CD1c-positive myeloid dendritic cell (primary cell): ENCODE results near the gene CCNQ.

ENCODE experiments used
- DNase-seq: peaks from one replicate; pipeline ENCODE4 v3.0.0-alpha.2; 2016; ENCODE audit errors: extremely low spot score

The CCNQ gene

DNA sequence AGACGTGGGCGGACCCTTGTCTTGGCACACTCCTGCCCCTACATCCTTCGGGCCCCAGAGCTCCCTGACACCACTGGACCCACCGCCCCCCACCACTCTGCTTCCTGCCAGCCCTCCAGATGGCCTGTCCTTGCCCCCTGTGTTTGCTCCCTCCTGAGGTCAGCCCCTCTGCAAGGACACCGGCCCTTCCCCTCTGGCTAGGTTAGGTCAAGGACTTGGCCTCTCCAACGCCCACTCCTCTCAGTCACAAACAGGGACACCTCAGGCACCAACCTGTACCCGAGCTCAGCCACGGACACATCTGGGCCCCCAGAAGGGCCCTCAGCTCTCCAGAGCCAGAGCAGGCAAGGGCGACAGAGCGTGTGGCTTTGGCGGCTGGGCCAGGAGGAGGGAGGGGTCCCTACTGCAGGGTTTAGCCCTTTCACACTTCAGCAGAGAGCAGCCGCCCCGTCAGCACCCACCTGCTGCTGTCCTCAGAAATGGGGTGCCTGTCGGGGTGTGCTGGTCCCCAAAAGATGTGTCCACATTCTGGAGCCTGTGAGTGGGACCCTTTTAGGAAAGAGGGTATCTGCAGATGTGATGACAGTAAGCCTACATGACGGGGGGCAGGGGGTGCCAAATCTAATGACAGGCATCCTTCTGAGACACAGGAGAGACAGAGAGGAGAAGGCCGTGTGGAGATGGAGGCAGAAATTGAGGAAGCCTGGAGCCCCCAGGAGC lies 24.5 kb upstream of the CCNQ start:
- no peak for DNase-seq

DNA sequence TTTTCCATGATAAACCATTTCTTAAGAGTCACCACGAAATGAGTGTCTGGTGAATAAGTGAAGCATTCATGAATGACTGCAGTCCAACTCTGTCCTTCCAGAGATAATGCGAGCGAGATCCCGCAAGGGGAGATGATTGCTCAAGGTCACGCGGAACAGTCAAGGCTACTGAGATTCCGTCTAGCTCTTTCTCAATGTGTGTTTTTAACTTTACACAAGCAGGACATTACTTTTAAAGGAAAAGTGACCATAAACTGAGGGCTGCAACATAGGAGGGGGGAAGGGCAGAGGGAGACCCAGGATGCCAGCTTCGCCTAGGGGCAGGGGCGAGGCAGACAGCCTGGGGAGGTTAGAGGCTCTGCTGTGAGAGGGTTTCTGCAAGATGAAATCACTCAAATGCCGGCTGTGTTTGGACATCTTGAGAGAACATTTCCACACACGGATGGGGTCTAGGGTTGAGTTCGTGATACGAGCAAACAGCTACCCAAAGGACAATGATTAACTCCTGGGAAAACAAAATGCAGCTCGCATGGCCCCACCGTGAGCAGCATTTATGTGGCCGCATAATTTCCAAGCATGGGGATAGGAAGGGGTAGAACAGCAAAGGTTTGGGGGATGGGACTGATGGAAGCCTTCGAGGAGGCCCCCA lies 23.8 kb upstream of the CCNQ start:
- no peak for DNase-seq

DNA sequence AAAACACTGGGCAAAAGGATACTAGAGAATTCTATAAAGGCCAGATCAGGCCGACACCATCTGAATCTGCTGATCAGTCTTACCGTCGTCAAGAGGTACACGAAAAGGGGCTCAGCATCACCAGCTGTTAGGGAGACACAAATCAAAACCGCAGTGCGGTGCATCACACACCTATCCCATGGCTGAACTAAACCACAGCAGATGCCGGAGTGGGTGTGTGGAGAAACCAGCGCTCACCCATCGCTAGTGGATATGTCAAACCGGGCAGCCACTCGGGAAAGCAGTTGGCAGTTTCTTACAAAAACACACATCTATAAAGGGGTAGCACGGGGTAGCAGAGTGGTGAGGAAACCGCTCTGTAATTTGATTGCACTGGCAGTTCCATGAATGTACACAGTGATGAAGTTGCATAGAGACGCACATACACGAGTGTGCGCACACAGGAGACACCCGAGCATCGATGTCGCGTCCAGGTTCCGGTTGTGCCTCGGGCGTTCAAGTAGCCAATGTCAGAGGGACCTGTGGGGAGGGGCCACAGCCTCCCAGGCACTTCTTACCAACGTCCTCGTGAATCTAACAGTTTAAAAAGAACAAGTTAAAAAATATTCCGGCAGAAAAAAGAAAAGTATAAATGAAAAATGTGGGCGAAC lies 23.1 kb upstream of the CCNQ start:
- no peak for DNase-seq

DNA sequence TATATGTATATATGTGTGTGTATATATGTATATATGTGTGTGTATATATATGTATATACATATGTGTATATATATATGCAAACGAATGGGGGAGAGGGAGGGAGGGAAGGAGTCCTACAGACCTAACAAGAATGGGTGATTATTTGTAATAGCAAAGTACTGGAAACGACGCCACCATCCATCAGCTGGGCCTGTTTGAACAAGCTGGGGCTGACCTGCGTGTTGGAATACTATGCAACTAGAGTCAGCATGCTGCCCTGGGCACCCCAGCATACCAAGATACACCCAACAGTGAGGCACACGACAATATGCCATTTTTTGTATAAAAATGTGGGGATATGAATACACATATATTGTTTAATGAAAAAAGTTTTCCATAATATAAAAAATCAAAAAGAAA lies 21.6 kb upstream of the CCNQ start:
- no peak for DNase-seq

DNA sequence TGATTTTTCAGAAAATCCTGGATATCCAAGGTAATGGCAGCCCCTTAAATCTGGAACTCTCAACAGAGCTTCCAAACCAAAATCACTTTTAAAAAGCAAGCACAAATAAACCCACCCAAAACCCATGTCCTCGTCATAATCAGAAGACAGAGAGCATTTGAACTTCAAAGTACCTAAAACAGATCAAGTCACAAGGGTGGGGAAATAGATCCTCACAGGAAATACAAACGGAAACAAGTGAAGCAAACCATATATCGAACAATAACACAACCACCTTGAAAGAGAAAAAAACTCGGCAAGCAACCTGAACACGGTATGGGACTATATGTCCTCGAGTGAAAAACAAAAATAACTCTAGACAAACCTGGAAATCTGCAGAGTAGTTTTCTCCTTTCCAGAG lies 15.9 kb upstream of the CCNQ start:
- no peak for DNase-seq

DNA sequence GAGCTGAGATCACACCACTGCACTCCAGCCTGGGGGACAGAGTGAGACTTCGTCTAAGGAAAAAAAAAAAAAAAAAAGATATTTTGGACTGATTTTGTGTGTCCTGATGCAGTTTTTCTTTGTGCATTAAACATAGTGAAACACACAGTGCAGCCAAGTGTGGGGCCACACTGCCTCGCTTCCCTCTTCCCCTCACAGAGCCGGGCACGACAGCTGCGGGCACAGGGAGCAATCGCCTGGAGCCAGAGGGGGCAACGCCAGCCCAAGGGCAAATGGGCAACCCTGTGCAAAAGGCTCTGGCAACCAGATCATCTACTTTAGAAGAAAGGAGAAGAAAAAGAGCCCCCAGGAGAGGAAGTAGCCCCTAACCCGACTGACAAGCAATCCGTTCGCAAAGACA lies 13.5 kb upstream of the CCNQ start:
- no peak for DNase-seq

DNA sequence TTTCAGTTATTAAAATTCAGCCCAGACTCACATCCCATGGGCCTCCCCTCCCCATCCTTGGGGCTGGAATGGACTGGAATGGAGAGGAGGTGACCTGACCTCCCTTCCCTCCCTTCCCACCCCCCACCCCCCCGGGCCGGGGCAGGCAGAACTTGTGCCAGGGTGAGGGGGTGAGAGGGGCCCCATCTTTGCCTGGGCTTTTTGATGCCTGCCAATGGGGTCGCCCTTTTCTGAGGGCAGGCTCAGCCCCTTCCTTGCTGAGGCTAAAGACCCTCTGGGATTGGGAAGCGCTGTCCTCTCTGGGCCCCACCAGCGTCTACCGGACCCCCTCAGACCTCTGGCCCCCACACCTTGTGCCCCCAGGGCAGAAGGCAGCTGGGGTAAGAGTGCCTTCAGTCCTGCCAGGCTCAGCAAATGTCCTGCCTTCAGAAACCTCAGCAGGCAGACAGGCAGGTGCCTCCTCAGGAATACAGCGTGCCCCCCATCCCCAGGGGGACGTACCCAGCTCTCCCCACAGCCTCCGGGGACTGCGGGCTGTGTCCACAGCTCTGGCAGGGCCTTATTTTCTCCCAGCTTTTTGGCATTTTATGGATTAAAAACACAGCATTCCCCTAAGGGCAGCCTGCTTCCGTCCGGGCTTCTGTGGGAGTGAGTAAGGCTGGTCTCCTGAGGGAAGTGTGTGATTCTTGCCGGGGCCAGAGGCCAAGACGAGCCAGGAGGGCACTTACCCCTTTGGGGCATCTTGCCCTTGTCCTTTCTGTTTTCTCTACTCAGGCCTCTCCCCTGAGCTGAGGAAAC lies 12.6 kb upstream of the CCNQ start:
- DNase-seq: no peak

DNA sequence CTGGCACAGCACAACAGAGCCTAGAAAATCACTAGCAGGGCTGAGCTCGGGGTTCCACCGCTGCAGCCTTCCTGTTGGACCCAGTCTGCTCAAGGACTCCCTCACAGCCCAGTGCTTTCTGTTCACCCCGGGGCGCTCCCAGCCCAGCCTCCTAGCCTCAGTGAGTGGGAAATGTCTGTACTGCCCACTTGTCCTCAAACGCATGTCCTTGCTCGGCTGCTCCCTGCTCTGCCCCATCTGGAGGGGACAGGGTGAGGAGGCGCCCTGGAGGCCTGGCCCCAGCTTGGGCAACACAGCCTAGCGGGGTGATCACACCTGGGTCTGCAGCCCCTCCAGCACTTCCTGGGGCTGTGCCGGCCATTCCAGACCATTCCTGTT lies 11.9 kb upstream of the CCNQ start:
- DNase-seq: no peak

DNA sequence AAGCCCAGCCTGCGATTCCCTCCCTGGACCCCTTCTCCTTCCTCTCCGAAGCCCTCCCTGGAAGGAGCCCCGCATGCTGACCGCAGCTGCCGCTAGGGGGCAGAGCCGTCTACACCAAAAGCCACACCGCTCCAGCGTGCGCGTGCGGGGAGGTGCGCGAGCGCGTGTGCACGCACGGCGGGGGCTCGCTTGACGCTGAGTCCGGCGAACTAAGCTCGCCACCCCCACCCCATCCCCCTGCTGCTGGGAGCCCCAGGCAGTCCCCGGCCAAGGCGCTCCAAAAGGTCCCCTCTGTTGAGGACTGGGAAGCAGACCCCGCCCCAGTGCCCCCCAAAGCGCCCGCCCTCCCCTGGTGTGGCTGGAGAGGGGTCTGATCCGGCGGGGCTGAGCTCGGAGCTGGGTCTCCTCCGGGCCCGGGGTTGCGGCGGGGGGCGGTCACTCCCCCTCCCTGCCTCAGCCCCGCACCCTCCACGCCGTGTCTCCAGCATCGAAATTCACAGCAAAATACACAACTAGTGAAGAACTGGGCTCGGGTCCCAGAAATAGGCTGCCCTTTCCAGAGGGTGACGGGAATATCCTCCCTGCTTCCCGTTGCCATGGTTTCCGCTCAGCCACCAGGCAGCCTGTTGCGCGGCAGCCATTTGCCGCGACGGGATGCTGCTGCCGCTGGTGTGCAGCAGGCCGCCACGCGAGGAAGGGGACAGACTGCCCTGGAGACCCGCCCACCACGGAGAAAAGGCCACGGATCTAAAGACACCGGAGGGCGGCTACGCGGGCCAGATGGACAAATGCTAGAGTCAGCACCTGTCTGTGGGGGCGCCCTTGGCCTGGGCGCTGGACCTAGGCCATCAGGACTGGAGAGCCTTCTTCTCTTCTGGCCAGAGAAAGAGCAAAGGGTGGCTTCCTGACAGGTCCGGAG lies 11.2 kb upstream of the CCNQ start:
- peak; percentile 71 for DNase-seq

DNA sequence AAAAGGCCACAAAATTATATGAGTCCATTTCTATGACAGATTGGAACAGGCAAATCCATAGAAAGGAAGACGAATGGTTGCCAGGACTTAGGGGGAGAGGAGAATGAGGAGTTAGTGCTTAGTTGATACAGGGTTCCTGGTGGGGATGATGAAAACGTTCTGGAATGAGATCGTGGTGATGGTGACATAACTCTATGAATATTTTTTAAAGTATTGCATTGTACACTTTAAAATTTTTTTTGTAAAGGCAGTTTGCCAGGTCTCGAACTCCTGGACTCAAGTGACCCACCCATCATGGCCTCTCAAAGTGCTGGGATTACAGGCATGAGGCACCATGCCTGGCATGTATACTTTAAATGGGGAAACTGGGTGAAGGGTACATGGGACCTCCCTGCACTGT lies 9.9 kb upstream of the CCNQ start:
- no peak for DNase-seq

DNA sequence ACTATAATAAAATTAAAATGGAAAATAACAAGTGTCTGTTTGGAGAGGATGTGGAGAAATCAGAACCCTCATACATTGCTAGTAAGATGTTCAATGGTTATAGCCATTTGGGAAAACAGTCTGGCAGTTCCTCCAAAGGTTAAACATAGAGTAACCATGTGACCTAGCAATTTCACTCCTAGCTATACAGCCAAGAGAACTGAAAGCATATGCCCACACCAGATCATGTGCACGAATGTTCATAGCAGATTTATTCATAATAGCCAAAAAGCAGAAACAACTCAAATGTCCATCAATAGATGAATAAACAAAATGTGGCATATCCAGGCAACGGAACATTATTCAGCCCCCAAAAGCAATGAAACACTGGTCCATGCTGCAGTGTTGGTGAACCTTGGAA lies 9.4 kb upstream of the CCNQ start:
- DNase-seq: peak; percentile 89

DNA sequence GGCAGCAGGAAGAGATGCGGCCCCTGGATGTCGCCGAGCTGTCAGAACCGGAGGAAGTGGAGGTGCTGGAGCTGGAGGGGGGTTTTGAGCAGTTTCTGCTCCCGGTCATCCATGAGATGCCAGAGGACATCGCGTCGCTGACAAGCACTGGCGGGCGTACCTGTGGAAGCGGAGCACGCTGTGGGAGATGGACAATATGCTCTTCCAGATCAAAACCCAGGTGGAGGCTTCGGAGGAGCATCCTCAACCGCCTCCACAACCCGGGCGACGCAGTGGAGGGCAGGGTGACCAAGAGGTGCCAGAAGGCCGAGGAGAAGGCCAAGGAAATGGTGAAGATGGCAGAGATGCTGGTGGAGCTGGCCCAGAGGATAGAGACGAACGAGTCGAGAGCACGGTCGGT lies 7.6 kb upstream of the CCNQ start:
- DNase-seq: no peak

DNA sequence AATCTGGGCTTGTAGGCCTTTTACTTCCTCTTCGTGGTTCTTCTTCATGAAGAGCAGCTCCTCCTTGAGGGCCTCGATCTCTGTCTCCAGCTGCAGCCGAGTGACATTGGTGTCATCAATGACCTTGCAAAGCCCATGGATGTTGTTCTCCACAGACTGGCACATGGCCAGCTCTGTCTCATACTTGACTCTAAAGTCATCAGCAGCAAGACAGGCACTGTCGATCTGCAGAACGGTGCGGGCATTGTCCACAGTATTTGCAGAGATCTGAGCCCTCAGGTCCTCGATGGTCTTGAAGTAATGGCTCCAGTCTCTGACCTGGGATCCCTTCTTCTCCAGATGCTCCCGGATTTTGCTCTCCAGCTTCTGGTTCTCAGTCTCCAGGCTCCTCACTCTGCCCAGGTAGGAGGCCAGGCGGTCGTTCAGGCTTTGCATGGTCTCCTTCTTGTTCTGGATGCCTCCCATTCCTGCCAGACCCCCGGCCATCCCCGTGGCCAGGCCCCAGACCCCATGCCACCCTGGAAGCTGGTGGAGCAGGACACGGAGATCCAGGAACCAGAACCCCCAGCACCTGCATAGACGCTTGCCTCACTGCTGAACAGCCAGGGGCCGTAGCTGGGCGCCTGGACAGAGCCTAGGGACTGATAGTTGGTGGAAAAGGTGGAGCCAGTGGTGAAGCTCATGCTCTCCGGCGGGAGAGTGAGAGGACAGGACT lies 5.9 kb upstream of the CCNQ start:
- peak; percentile 9 for DNase-seq

DNA sequence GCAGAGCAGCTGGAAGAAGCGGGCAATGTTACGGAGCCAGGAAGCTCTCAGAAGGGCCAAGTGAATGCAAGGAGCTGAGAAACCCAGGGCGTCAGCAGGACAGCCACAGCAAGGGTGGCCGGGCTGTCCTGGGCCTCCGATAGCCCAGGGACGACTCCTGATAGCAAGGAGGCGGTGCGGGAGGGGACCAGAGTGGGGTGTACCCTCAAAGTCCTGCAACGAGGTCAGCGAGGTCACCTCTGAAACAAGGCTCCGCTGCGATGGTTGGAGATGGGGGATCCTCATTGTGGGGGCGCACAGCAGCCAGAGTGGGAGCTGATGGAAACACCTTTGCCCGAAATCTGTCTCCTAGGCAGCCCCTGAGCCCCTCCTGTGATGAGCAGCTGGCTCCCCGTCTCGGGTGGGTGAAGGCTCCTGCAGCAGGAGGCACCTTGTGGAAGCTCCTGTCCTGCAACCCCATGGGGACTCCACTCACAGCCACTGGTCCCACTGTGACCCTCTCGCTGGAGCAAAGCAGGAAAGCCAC lies 4.3 kb upstream of the CCNQ start:
- DNase-seq: no peak

DNA sequence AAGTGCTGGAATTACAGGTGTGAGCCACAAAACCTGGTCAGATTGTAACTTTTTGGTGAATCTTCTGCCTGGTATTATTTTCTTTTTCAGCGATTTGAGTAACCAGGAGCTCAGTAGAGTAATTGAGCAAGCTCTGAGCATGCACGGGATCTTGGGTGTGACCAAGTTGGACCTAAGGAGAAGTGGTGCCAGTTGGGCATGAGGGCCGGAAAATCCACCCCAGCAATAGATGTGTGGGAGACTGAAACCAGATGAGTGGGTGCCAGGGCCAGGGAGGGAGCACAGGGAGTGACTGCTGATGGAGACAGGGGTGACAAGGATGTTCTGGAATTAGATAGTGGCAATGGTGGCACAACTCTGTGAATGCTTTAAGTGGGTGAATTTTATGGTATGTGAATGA lies 3.7 kb upstream of the CCNQ start:
- peak; percentile 79 for DNase-seq

DNA sequence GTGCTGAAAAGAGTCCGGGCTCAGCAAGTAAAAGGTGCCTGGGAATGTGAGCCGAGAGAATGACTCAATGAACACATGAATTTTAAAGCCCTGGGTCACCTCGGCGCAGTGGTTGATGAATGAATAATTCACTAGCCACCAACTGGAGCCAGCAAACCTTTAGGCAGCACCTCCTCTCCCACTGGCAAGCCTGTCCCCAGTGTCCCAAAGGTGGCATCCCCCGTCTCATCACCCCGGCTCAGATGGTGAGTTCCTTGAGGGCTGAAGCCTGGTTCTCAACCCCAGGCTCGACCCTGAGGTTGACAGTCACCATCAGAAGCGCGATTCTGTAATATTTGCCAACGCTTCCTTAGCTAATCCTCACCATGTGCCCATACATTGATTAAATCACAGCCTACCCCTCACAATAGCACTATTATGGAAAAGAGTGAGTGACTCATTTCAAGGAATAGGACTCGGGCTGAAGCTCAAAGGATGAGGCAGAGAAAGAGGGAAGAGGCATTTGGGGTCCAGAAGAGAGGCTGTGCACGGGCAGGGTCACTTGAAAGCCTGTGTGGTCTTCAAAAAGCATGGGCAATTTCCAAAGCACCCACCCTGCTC lies 2.7 kb upstream of the CCNQ start:
- no peak for DNase-seq

DNA sequence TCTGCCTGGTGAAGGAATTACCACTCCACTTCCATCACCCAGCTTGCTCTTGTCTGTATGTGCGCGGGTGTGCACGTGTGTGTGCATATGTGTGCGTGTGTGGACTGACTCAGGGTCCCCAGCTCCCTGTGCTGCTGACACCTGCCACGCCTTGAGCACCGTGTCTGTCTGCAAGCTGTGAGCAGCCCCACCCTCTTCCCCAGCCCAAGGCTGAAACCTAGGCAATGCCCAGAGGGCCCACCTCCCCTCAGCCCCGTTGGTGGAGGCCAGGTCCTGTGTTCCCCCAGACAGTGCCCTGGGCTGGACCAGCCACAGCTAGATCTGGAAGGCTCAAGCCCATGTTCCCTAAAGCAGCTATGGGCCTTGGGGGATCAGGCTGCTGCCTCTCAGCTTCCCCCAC lies 2.0 kb upstream of the CCNQ start:
- DNase-seq: no peak

DNA sequence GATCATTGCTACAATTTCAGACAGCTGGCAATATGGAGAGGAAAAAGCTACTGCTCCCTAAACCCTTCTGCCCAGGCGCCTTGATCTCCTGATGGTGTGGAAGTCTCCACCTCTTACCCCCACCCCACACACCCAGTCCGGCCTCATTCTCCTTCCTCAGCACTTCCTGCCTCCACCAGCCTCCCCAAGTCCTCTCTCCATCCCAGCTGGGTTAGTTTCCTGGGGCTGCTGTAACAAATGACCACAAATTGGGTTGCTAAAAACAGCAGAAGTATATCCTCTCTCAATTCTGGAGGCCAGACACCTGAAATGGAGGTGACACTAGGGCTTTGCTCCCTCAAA lies 1.1 kb upstream of the CCNQ start:
- DNase-seq: peak; percentile 10

DNA sequence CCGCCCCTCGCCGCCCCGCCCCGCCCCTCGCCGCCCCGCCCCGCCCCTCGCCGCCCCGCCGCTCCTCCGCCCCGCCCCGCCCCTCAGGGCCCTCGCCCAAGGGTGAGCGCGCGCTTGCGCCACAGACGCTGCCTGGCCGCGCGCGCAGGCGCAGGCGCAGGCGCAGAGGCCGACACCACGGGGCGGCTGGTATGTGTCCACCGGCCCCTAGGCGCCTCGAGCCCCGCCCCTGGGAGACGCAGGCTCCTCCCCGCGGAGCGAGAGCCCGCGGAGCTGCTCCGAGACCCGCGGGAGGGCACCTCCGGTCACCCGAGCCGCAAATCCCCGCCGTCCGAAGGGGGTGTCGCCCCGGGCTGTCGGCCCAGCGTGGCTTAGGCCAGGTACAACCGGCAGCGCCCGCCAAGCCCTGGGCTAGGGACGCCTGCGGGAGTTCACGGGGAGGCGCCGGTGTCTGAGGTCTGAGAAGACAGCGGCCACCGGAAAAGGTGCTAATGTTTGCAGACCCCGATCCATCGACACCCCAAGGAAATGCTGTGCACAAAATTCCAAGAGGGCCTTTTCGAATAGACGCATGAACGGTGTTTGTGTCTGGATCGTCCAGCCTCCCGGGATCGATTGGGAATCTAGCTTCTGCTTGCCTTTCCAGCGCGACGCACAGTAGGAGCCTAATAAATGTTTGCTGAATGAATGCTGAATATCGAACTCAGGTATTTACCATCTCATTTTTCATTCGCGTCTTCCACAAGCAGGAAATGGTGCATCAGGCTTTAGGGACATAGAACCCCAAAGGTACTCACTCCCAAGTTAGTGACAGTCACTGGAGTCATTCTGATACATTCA lies 473 bp upstream of the CCNQ start:
- peak; percentile 93 for DNase-seq
